ENCODE measurements around the gene KCNC1. TPM values are rescaled to one million over a fixed set of nuclear protein-coding genes. Genes with fewer than 3 reads are reported as not detected.

KCNC1 gene
- total RNA-seq, 1 donor = not detected

DNA sequence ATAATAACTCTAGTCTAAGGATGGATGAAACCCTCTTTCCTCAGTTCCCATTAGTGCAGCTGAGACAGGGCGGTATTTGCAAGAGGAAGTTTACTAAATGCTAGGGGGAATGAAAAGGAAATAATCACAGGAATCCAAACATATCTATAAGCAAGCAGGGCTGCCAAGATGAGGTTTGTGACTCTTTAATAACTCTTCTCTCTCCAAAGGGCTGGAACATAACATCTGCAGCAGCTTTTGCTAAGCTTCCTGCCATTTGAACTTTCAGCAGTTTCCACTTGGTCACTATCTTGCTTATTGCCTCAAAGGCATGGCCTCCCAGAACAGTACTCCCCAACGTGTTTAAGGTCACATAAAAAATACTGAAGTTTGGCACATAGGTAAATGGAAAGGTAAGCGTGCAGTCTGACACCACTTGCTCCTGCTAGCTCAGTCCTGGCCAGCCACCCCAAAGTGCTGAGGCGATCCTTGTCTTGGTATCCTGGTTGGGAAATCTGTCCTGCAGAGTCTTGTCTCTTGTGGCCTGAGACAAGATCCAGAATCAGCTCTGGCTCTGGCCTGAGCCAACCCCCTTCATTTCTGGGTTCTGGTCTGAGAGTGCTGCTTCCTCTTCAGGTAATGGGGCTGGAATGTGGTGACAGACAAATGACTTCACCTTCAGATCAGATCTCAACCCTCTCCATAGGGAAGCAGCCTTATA, 81.8 kb downstream of the KCNC1 start:
- DNase-seq (ENCODE audit: low read depth) = peak; percentile 43

DNA sequence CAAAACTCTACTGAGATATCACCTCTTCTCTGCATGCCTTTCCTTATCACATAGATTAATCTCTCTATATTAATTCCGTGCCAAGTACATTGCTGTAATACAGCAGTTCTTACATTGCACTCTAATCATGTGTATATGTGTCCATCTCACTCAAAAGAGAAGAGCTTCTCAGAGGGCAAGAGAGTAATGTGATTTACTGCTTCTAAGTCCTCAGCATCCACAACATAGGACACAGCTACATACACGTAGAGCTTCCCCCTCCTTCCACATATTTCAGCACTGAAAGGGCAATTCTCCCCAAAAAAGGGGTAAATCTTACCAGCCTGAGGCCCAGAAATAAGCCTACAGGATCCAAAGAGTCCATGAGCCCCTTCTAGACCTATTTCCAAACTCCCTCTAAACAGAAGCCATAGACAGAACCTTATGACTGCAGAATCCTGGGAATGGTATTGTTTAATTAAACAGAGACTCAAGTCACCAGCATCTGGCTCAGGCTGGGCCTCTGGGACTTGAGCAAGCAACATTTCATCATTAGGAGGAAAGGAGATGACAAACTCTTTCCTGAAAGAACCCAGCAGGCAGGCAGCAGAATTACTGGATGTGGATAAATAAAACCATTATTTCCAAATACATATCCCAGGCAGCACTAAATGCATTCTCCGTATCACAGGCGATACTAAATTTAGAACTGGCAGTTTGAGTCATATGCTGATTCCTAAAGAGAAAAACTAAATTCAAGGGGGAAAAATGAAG, 87.2 kb downstream of the KCNC1 start:
- TF ChIP-seq, protein P1, sequence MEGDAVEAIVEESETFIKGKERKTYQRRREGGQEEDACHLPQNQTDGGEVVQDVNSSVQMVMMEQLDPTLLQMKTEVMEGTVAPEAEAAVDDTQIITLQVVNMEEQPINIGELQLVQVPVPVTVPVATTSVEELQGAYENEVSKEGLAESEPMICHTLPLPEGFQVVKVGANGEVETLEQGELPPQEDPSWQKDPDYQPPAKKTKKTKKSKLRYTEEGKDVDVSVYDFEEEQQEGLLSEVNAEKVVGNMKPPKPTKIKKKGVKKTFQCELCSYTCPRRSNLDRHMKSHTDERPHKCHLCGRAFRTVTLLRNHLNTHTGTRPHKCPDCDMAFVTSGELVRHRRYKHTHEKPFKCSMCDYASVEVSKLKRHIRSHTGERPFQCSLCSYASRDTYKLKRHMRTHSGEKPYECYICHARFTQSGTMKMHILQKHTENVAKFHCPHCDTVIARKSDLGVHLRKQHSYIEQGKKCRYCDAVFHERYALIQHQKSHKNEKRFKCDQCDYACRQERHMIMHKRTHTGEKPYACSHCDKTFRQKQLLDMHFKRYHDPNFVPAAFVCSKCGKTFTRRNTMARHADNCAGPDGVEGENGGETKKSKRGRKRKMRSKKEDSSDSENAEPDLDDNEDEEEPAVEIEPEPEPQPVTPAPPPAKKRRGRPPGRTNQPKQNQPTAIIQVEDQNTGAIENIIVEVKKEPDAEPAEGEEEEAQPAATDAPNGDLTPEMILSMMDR (IDR thresholded peaks at IDR 0.05; ENCODE audit: insufficient read depth, low read depth, low read length) = no peak
- no peak overlapping the region for H3K4me3 ChIP-seq (ENCODE audit: low read depth, low read length)
- peak; percentile 77 for DNase-seq (ENCODE audit: low read depth)

More for the DNA sequence above, 81.8 kb downstream of the KCNC1 start:
- TF ChIP-seq, protein P1 (IDR thresholded peaks at IDR 0.05; ENCODE audit: insufficient read depth, low read depth, low read length) = no peak
- no peak overlapping the region for H3K4me3 ChIP-seq (ENCODE audit: low read depth, low read length)

DNA sequence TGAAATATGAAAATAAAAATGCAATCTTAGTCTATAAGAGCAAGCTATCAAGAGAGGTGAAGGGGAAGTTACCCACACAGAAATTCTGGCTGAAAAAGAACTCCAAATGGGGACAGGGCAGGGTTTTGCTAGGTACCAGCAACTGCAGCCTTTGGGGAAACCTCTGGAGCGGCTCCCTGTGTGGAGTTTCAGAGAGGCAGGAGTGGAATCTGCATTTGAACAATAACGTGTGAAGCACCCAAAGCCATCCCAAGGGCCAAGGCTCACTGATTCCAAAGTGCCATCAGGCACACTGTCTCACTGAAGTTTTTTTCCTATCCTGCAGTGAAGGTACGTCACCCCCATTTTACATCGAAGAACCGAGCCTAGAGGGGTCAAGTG, 87.8 kb downstream of the KCNC1 start:
- TF ChIP-seq, protein P1 (IDR thresholded peaks at IDR 0.05; ENCODE audit: insufficient read depth, low read depth, low read length) = no peak
- no peak overlapping the region for H3K4me3 ChIP-seq (ENCODE audit: low read depth, low read length)
- DNase-seq (ENCODE audit: low read depth) = no peak

DNA sequence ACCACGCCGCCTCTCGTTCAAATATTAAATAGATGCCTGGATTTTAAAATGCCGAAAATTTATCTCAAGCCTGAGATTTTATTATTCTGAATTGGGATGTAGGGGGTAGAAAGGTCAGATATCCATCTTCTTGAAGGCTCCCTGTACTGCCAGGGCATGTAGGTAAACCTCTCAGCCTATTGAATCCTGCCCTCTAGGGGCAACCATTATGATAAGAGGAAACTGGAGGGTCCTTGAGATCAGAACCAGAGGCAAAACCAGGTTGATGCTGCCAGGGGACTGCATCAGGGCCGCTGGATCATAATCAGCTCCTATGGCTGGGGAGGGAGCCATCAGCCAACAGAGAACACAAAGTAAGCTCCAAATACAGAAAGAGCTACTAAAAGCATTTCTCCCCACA, 92.4 kb downstream of the KCNC1 start:
- TF ChIP-seq, protein P1 (IDR thresholded peaks at IDR 0.05; ENCODE audit: insufficient read depth, low read depth, low read length) = no peak
- DNase-seq (ENCODE audit: low read depth) = no peak
- H3K4me3 ChIP-seq (ENCODE audit: low read depth, low read length) = no peak overlapping the region

DNA sequence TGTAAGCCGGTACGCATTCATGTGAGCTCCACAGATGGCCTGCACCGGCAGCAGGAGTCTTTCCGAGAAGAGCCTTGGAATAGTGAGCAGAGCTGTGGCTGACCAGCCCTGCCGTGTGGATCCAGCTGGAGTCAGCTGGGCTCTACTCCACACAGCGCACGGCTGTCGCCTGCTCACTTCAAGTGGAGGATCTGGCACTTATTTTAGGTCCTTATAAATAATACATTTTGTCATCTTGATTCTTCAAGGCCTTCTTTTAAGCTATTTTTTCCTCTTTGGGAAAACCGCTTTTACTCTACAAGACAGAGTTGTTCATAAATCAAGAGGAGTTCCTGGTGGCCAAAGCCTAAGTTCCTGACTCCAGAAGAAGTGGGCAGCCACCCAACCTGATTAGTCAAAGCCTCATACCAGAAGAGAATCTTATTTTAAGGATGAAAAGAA, 93.8 kb downstream of the KCNC1 start:
- TF ChIP-seq, protein P1 (IDR thresholded peaks at IDR 0.05; ENCODE audit: insufficient read depth, low read depth, low read length) = no peak
- DNase-seq (ENCODE audit: low read depth) = no peak
- no peak overlapping the region for H3K4me3 ChIP-seq (ENCODE audit: low read depth, low read length)

DNA sequence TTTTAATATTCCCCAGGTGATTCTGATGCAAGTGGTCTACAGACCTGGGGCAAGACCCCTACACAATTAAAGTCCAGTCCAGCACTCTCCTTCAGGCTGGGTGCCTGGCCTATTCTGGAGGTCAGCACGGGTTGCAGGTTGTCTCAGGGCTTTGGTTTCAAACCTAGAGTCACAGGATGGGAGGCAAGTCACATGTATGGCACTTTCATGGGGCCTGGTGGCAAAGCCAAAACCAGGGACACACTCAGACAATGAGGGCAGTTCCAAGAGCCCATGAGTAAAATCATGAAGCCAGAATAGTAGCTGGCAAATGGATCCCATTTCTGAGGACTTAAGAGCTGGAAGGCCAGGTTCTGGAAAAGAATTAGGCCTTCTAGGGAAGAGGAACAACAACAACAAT, 96.6 kb downstream of the KCNC1 start:
- TF ChIP-seq, protein P1 (IDR thresholded peaks at IDR 0.05; ENCODE audit: insufficient read depth, low read depth, low read length) = no peak
- DNase-seq (ENCODE audit: low read depth) = no peak

More for the DNA sequence above, 96.6 kb downstream of the KCNC1 start:
- no peak overlapping the region for H3K4me3 ChIP-seq (ENCODE audit: low read depth, low read length)
